NCI-H1105 treated with DMSO at 0.1 percent for 48 hours (cell line): ENCODE measurements around the gene TRHDE.

Experiments
- DNase-seq: peaks from one replicate; lab custom pipeline; 2025; lab: John Stamatoyannopoulos, UW

The TRHDE gene

GRCh38 chr12:72444125-72444524 is 172.0 kb downstream of the TRHDE start:
- DNase-seq, result no peak

GRCh38 chr12:72444566-72444965 is 172.4 kb downstream of the TRHDE start:
- DNase-seq, result no peak

GRCh38 chr12:72448089-72448488 is 175.9 kb downstream of the TRHDE start:
- no peak for DNase-seq

GRCh38 chr12:72448805-72449204 is 176.6 kb downstream of the TRHDE start:
- no peak for DNase-seq

- no peak for DNase-seq
These were observed 180.9 kb downstream of the TRHDE start for GRCh38 chr12:72453066-72453465.

- no peak for DNase-seq
These were observed 181.4 kb downstream of the TRHDE start for GRCh38 chr12:72453550-72453949.

GRCh38 chr12:72464471-72464870 is 192.3 kb downstream of the TRHDE start:
- DNase-seq, result no peak

GRCh38 chr12:72465155-72465554 is 193.0 kb downstream of the TRHDE start:
- DNase-seq, result no peak

- no peak for DNase-seq
These were observed 193.9 kb downstream of the TRHDE start for GRCh38 chr12:72465940-72466630.

GRCh38 chr12:72467985-72468384 is 195.8 kb downstream of the TRHDE start:
- no peak for DNase-seq

- DNase-seq, result no peak
These were observed 196.3 kb downstream of the TRHDE start for GRCh38 chr12:72468505-72468904.

- DNase-seq, result no peak
These were observed 199.6 kb downstream of the TRHDE start for GRCh38 chr12:72471806-72472205.

- no peak for DNase-seq
These were observed 200.2 kb downstream of the TRHDE start for GRCh38 chr12:72472350-72472749.

- DNase-seq, result no peak
These were observed 204.1 kb downstream of the TRHDE start for GRCh38 chr12:72476301-72476700.

GRCh38 chr12:72485017-72485701 is 213.0 kb downstream of the TRHDE start:
- no peak for DNase-seq

- DNase-seq, result no peak
These were observed 219.3 kb downstream of the TRHDE start for GRCh38 chr12:72491426-72491825.

GRCh38 chr12:72493407-72493806 is 221.2 kb downstream of the TRHDE start:
- no peak for DNase-seq

GRCh38 chr12:72498354-72498753 is 226.2 kb downstream of the TRHDE start:
- DNase-seq, result no peak

- DNase-seq, result no peak
These were observed 227.1 kb downstream of the TRHDE start for GRCh38 chr12:72499244-72499643.

- no peak for DNase-seq
These were observed 230.4 kb downstream of the TRHDE start for GRCh38 chr12:72502546-72502945.

GRCh38 chr12:72505227-72505626 is 233.1 kb downstream of the TRHDE start:
- DNase-seq, result no peak

GRCh38 chr12:72509891-72510290 is 237.7 kb downstream of the TRHDE start:
- no peak for DNase-seq

GRCh38 chr12:72510772-72511171 is 238.6 kb downstream of the TRHDE start:
- no peak for DNase-seq

GRCh38 chr12:72511498-72511897 is 239.3 kb downstream of the TRHDE start:
- DNase-seq, result no peak
